ENCODE data around the gene CD300LG. TPM values are rescaled to one million over a fixed set of nuclear protein-coding genes. Genes with fewer than 3 reads are reported as not detected.
"Not testable (repeated sequence)": the region's sequence is repeated elsewhere in the genome, so short reads cannot be mapped to it uniquely, and the experiment has no call there.

The CD300LG gene, protein sequence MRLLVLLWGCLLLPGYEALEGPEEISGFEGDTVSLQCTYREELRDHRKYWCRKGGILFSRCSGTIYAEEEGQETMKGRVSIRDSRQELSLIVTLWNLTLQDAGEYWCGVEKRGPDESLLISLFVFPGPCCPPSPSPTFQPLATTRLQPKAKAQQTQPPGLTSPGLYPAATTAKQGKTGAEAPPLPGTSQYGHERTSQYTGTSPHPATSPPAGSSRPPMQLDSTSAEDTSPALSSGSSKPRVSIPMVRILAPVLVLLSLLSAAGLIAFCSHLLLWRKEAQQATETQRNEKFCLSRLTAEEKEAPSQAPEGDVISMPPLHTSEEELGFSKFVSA
- total RNA-seq, result not detected in 2 replicates

DNA sequence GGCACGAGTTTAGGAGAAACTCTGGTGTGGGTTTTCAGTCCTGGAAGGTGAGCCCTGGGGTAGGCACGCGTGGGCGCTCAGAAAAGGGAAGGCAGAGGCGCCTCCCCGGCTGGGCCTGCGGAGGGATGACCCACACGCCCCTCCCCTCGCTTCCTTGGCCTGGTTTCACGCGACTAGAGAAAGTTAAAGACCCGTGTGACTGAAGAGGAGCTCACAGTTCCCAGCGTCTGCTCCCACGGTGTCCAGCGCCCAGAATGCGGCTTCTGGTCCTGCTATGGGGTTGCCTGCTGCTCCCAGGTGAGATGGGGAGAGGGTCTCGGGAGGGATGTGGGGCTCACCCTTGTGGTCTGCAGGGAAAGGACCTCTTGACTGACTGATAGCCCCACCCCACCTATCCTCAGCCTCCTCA is at the start of gene CD300LG:
CD300LG (plus strand) TSS at position 214 of the 409 bp plus-strand sequence; CDS start at position 255, 41 bp downstream.
- ChIA-PET CTCF (interaction anchor here (0.9 to 1.9 kb wide), 6 partner anchors 47 to 268 kb away, joined by 3 to 20 read pairs (median 4); partner anchors contain the start of gene DUSP3), POLR2A (no interaction called here)
- DNase-seq (no peak), ATAC-seq (ENCODE audit: low read depth) (no peak)
- Mint-ChIP-seq H3K4me3 (no peak within 1 kb of the TSS), H3K9me3 (no peaks in the 10 kb centered on the region), H3K36me3 (ENCODE audit: low read depth) (no peaks in the 10 kb centered on the region), H3K4me1 (no peaks in the 10 kb centered on the region), H3K27ac (no peak within 1 kb of the TSS), H3K27me3 (peaks cover 27% of the 10 kb centered on the region)
- no peak for TF ChIP-seq CTCF (IDR thresholded peaks at IDR 0.05)
- intact Hi-C loops (cut with micrococcal nuclease), result loop anchor here (1.0 to 5.0 kb wide), 3 partner anchors 68 to 270 kb away; no protein-coding TSS in a partner anchor

GRCh38 chr17:43798024-43798423 is 49.0 kb upstream of the CD300LG start:
- POLR2A ChIA-PET; H3K4me1 Mint-ChIP-seq; ATAC-seq (ENCODE audit: low read depth); H3K9me3 Mint-ChIP-seq; H3K4me3 Mint-ChIP-seq; H3K27ac Mint-ChIP-seq; H3K36me3 Mint-ChIP-seq (ENCODE audit: low read depth); DNase-seq; CTCF ChIA-PET; intact Hi-C loops (cut with micrococcal nuclease): not testable (repeated sequence)
- H3K27me3 Mint-ChIP-seq, result peaks cover 35% of the 10 kb centered on the region

GRCh38 chr17:43799047-43799446 is 47.9 kb upstream of the CD300LG start:
- CTCF ChIA-PET, result no interaction called here
- intact Hi-C loops (cut with micrococcal nuclease), result no loop called here
- Mint-ChIP-seq H3K36me3 (ENCODE audit: low read depth) (no peaks in the 10 kb centered on the region), H3K4me3 (no peak overlapping the region), H3K27ac (no peak overlapping the region), H3K4me1 (no peaks in the 10 kb centered on the region), H3K27me3 (peaks cover 37% of the 10 kb centered on the region), H3K9me3 (no peaks in the 10 kb centered on the region)
- no peak for TF ChIP-seq CTCF (IDR thresholded peaks at IDR 0.05)
- DNase-seq (no peak), ATAC-seq (ENCODE audit: low read depth) (no peak)
- POLR2A ChIA-PET, result no interaction called here

GRCh38 chr17:43800736-43801135 is 46.2 kb upstream of the CD300LG start:
- ATAC-seq (ENCODE audit: low read depth), result no peak
- Mint-ChIP-seq H3K27me3 (peaks cover 43% of the 10 kb centered on the region), H3K27ac (no peak overlapping the region), H3K9me3 (peaks cover 5% of the 10 kb centered on the region), H3K4me3 (no peak overlapping the region), H3K4me1 (no peaks in the 10 kb centered on the region), H3K36me3 (ENCODE audit: low read depth) (no peaks in the 10 kb centered on the region)
- TF ChIP-seq CTCF (IDR thresholded peaks at IDR 0.05), result no peak
- ChIA-PET CTCF (no interaction called here), POLR2A (no interaction called here)
- intact Hi-C loops (cut with micrococcal nuclease), result no loop called here
- DNase-seq, result no peak

GRCh38 chr17:43801844-43802243 is 45.1 kb upstream of the CD300LG start:
- no peak overlapping the region for H3K27ac Mint-ChIP-seq
- H3K9me3 Mint-ChIP-seq, result peaks cover 5% of the 10 kb centered on the region
- DNase-seq, result no peak
- ChIA-PET CTCF (no interaction called here), POLR2A (no interaction called here)
- H3K36me3 Mint-ChIP-seq (ENCODE audit: low read depth), result no peaks in the 10 kb centered on the region
- H3K4me3 Mint-ChIP-seq, result no peak overlapping the region
- no peaks in the 10 kb centered on the region for H3K4me1 Mint-ChIP-seq
- TF ChIP-seq CTCF (IDR thresholded peaks at IDR 0.05), result no peak
- no peak for ATAC-seq (ENCODE audit: low read depth)
- H3K27me3 Mint-ChIP-seq, result peaks cover 38% of the 10 kb centered on the region
- intact Hi-C loops (cut with micrococcal nuclease), result no loop called here
